Activated CD4-positive, CD25-positive, alpha-beta regulatory T cell treated with anti-CD3 and anti-CD28 coated beads, Interleukin-2, amount 50 U/mL, for 72 hours (primary cell): ENCODE results near the gene MEF2B.
"Not testable (repeated sequence)": the region's sequence is repeated elsewhere in the genome, so short reads cannot be mapped to it uniquely, and the experiment has no call there.

ENCODE experiments used
- DNase-seq: peaks from one replicate; pipeline ENCODE4 v3.0.0; 2021

Gene MEF2B

GRCh38 chr19:19154768-19155494, 15.1 kb downstream of the MEF2B start:
- no peak for DNase-seq

GRCh38 chr19:19152668-19153384, 17.2 kb downstream of the MEF2B start:
- DNase-seq: no peak

- DNase-seq: no peak
Observed at GRCh38 chr19:19151418-19151817, 18.6 kb downstream of the MEF2B start.

- DNase-seq: no peak
Observed at GRCh38 chr19:19149435-19149834, 20.6 kb downstream of the MEF2B start.

GRCh38 chr19:19148504-19148903, 21.6 kb downstream of the MEF2B start:
- not testable (repeated sequence) for DNase-seq

- DNase-seq: no peak
Observed at GRCh38 chr19:19147344-19147743, 22.7 kb downstream of the MEF2B start.

GRCh38 chr19:19146865-19147264, 23.2 kb downstream of the MEF2B start:
- no peak for DNase-seq

GRCh38 chr19:19145684-19146608, 24.1 kb downstream of the MEF2B start:
- DNase-seq: peak; percentile 95

- no peak for DNase-seq
Observed at GRCh38 chr19:19145281-19145680, 24.8 kb downstream of the MEF2B start.

GRCh38 chr19:19142347-19142746, 27.7 kb downstream of the MEF2B start:
- DNase-seq: no peak

- DNase-seq: no peak
Observed at GRCh38 chr19:19140476-19140875, 29.6 kb downstream of the MEF2B start.

- DNase-seq: no peak
Observed at GRCh38 chr19:19139876-19140229, 30.2 kb downstream of the MEF2B start.

GRCh38 chr19:19138109-19138981, 31.7 kb downstream of the MEF2B start, which contains the start of gene TMEM161A:
Gene TMEM161A, minus strand, starts transcription at chr19:19138478. Its CDS starts 50 bp downstream, at chr19:19138428.
- DNase-seq: peak; percentile 95

- DNase-seq: no peak
Observed at GRCh38 chr19:19137556-19138108, 32.4 kb downstream of the MEF2B start.

- DNase-seq: not testable (repeated sequence)
Observed at GRCh38 chr19:19135713-19136112, 34.4 kb downstream of the MEF2B start.

- peak; percentile 63 for DNase-seq
Observed at GRCh38 chr19:19134687-19135158, 35.3 kb downstream of the MEF2B start.

GRCh38 chr19:19133985-19134384, 36.1 kb downstream of the MEF2B start:
- no peak for DNase-seq

- no peak for DNase-seq
Observed at GRCh38 chr19:19132912-19133311, 37.2 kb downstream of the MEF2B start.

GRCh38 chr19:19131989-19132388, 38.1 kb downstream of the MEF2B start:
- no peak for DNase-seq

GRCh38 chr19:19126102-19126501, 44.0 kb downstream of the MEF2B start:
- DNase-seq: no peak

GRCh38 chr19:19123386-19123785, 46.7 kb downstream of the MEF2B start:
- DNase-seq: no peak

- DNase-seq: no peak
Observed at GRCh38 chr19:19122902-19123301, 47.2 kb downstream of the MEF2B start.
